ENCODE data around the gene PALLD. TPM values are rescaled to one million over a fixed set of nuclear protein-coding genes. Genes with fewer than 3 reads are reported as not detected.

PALLD gene
- total and polyA plus RNA-seq, 2 of the 8 experiments (the other 6 are each of a cell fraction or from before 2014, with no cell fraction given): 10.5 to 25.0 TPM

GRCh38 chr4:168719725-168720124, 222.9 kb downstream of the PALLD start (continued):
- TF ChIP-seq POLR2AphosphoS5 (IDR thresholded peaks at IDR 0.05; ENCODE audit: low read depth, low read length) (no peak), KDM5A (IDR thresholded peaks at IDR 0.05; ENCODE audit: low read length) (no peak), CBX8 (IDR thresholded peaks at IDR 0.05; ENCODE audit: borderline replicate concordance, low read depth, low read length) (no peak), SIX5 (IDR thresholded peaks at IDR 0.05; ENCODE audit: low read depth, low read length) (no peak), SUZ12 (IDR thresholded peaks at IDR 0.05; ENCODE audit: low read length) (no peak), CHD7 (IDR thresholded peaks at IDR 0.05; ENCODE audit: insufficient replicate concordance, low read length) (no peak)

Measured in H1 (cell line).